ENCODE data around the gene WWOX.

DNA sequence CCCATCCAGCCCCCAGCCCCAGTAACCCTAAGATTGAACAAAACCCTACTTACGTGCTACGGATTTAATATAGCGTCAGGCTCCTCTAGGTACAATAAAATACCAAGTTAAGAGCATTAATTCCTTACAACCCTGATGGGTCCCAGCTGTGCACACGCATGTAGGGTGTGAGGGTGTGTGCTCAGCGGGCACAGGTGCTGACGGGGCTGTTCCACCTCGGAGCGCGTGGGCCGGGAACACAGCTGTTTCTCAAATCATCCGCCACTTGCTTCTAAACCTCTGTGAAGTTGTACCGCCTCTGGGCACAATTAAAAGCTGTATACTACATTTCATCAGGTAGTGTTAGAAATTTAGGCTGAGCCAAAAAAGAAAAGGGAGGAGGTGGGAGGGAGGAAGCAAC, 1022.5 kb downstream of the WWOX start:
- TF ChIP-seq, protein P1, sequence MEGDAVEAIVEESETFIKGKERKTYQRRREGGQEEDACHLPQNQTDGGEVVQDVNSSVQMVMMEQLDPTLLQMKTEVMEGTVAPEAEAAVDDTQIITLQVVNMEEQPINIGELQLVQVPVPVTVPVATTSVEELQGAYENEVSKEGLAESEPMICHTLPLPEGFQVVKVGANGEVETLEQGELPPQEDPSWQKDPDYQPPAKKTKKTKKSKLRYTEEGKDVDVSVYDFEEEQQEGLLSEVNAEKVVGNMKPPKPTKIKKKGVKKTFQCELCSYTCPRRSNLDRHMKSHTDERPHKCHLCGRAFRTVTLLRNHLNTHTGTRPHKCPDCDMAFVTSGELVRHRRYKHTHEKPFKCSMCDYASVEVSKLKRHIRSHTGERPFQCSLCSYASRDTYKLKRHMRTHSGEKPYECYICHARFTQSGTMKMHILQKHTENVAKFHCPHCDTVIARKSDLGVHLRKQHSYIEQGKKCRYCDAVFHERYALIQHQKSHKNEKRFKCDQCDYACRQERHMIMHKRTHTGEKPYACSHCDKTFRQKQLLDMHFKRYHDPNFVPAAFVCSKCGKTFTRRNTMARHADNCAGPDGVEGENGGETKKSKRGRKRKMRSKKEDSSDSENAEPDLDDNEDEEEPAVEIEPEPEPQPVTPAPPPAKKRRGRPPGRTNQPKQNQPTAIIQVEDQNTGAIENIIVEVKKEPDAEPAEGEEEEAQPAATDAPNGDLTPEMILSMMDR (IDR thresholded peaks at IDR 0.05; ENCODE audit: low read length) = no peak
- TF ChIP-seq EZH2phosphoT487 (IDR thresholded peaks at IDR 0.05; ENCODE audit: low read length) = no peak
- no peak for TF ChIP-seq EZH2 (optimal IDR thresholded peaks at IDR 0.05; ENCODE audit: low read depth, low read length)

All from MM.1S (cell line).